ENCODE measurements around the gene LIFR.

DNA sequence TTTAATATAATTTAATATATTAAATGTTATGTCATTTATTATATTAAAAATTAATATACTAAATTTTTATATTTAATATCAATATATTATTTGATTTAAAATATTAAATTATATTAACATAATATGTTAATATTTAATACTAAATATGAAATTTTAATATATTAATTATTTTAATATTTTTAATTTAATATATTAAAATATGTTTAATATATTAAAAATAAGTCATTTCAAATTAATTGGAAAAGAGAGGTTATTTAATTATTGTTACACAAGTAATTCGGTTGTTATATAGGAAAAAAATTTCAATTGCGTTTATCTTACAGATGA, 114.2 kb downstream of the LIFR start:
- TF ChIP-seq, protein P1, sequence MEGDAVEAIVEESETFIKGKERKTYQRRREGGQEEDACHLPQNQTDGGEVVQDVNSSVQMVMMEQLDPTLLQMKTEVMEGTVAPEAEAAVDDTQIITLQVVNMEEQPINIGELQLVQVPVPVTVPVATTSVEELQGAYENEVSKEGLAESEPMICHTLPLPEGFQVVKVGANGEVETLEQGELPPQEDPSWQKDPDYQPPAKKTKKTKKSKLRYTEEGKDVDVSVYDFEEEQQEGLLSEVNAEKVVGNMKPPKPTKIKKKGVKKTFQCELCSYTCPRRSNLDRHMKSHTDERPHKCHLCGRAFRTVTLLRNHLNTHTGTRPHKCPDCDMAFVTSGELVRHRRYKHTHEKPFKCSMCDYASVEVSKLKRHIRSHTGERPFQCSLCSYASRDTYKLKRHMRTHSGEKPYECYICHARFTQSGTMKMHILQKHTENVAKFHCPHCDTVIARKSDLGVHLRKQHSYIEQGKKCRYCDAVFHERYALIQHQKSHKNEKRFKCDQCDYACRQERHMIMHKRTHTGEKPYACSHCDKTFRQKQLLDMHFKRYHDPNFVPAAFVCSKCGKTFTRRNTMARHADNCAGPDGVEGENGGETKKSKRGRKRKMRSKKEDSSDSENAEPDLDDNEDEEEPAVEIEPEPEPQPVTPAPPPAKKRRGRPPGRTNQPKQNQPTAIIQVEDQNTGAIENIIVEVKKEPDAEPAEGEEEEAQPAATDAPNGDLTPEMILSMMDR (IDR thresholded peaks at IDR 0.05; ENCODE audit: poor library complexity), result no peak
- no peak for TF ChIP-seq EZH2phosphoT487 (IDR thresholded peaks at IDR 0.05; ENCODE audit: low read depth, severe bottlenecking, unreplicated experiment)
- no peak for TF ChIP-seq EZH2 (IDR thresholded peaks at IDR 0.05; ENCODE audit: borderline replicate concordance)

All from hepatocyte (in vitro differentiated cells).